GM21717 (cell line): ENCODE measurements around the gene TPCN2.
A peak's percentile ranks its signal among the peaks of the same experiment; 100 is the strongest.
"Not testable (repeated sequence)": the region's sequence is repeated elsewhere in the genome, so short reads cannot be mapped to it uniquely, and the experiment has no call there.

Source experiments
- ATAC-seq: cut with Tn5 transposase; IDR thresholded peaks from one replicate; pipeline ENCODE4 v1.9.1; 2021; ENCODE audit warnings: mild to moderate bottlenecking, moderate library complexity; ENCODE audit not compliant: unreplicated experiment

TPCN2 gene

GRCh38 chr11:69048694-69049489, at the start of gene TPCN2:
Gene TPCN2, plus strand, starts transcription at chr11:69048932. Its CDS starts 66 bp downstream, at chr11:69048998.
- peak; percentile 75 for ATAC-seq

DNA sequence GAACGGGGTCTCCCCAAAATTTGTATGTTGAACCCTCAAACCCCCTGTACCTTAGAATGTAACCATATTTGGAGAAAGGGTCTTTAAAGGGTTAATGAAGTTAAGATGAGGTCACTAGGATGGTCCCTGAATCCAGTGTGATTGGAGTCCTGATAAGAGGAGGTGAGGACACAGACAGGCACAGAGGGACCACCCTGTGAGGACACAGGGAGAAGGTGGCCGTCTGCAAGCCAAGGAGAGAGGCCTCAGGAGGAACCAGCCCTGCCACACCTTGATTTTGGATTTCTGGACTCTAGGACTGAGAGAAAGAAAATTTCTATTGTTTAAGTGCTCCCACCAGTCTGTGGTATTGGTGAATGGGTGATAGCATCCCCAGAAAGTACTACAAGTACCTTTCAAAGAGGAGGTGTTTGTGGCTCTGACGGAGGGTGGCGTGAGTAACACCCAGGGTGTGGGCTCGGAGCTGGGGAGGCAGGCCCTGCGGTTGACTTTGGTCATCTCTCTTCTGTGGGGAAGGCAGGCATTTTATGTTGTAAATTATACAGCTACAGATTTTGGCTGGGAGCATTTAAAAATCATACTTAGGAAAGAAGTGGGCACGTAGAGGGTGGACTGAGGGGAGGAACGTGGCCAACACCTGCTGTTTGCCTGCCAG, 49.5 kb upstream of the TPCN2 start:
- no peak for ATAC-seq

- not testable (repeated sequence) for ATAC-seq
Measured at GRCh38 chr11:68999748-69000355, 48.9 kb upstream of the TPCN2 start.

GRCh38 chr11:69000391-69000790, 48.3 kb upstream of the TPCN2 start:
- ATAC-seq, result no peak

DNA sequence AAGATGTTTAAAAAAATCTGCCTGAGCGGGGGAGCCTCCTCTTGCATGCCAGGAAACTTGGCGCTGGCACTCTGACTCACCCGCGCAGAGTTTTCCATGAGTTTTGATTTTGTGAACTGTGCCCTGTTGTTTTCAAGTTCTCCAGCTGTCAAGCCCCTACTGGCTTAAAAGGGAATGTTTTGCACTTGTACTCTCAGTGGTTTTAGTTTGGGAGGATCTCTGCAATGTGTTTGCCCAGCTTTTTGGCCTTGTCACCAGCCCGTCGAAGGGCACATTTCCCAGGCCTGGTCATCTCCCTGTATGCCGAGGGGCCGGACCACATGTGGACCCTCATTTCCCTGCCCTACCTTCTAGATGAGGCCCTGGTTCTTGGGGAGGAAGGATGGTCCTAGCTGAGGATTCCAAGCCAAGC, 47.9 kb upstream of the TPCN2 start:
- ATAC-seq, result no peak

DNA sequence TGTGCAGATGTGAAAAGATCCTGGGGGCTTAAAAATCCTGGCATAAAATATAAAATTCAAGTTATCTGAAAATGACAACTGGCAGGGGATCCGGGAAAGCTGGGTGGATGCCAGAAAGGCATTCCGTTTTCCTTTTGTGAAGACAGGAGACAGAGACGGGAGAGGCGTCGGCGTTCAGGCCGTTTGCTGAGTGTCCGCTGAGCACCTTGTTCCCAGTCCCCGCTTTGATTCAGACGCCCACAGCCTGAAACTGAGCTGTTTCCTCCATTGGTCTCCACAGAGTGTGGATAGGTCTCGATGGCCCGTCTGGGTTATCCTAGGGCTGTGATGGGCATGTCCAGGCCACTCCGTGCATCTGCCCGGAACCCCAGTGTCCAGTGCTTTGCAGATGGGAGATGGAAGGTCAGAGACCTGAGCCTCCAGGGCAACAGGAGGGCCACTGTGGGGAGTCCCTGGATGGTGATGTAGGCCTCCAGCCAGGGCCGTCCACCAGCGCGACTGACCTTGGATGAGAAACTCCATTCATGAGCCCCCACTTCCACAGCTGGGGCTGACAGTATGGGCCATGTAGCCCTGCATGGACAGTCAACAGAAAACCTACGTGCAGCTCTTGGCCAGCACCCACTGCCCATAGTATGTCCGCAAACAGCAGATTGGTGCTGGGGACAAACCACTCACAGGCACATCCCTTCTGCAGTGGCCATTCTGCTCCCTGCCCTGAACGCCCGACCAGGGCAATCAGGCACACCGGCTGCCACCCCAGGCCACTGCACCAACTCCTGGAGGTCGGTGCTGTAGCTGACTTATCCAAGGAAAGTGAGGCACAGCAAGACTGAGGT, 47.3 kb upstream of the TPCN2 start:
- no peak for ATAC-seq

- no peak for ATAC-seq
Measured at GRCh38 chr11:69002110-69002569, 46.6 kb upstream of the TPCN2 start.

GRCh38 chr11:69002570-69003231, 46.0 kb upstream of the TPCN2 start:
- ATAC-seq, result no peak

GRCh38 chr11:69003301-69003865, 45.3 kb upstream of the TPCN2 start:
- no peak for ATAC-seq

DNA sequence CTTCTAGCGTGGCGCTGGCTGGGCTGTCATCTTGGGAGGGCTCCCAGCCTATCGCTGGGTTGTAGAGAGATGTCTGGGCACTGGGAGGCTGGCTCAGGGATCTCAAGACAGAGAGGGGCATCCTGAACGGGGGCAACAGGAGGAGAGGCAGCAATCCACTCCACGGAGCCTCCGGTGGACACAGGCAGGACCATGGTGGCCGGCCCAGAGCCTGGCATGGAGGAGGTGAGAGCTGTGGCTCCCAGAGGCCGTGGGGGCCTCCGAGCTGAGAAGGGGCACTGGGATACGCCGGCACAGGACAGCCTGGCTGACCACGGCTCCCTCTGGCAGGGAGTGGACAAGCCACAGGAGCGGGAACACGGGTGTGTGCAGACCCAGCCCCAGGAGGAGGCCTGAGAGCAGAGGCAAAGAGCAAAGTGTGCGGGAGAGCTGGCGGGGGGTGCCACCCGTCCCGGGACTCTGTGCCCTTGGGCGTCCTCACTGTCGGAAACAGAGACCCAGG, 44.8 kb upstream of the TPCN2 start:
- ATAC-seq, result no peak

DNA sequence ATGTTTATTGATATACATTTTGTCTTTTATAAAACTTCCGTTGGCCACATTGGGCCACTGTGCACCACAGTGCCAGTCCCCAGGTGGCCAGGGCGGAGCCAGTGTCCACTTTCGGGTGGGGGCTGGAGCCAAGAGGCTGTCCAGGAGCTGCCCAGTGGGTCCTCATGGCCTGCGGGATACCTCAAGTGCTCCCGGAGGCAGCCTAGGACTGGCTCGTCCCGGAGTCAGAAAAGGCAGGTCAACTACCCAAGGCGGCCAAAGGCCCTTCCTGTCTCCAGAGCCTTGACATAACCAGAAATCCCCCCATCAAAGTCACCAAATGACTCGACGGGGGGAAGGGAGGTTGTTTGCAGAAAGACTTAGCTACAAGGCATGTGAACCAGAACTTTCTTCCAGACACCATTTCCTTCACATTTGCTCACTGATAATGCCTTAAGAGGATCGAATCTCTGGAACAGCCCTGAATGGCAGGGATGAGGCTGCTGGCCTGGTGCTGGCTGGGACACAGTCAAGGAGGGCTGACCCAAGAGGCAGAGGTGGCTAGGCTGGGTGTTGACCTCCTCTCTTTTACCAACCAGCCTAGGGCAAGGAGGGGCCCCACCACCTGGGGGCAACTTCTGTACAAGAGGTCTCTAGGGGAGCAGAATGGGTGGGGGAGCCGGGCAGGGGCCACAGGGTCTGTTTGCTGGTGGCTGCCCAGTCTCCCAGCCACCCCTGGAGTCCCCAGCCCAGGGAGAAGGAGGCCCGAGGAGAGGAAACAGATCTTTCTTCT, 44.1 kb upstream of the TPCN2 start:
- ATAC-seq, result no peak

- ATAC-seq, result no peak
Measured at GRCh38 chr11:69005183-69005630, 43.5 kb upstream of the TPCN2 start.

DNA sequence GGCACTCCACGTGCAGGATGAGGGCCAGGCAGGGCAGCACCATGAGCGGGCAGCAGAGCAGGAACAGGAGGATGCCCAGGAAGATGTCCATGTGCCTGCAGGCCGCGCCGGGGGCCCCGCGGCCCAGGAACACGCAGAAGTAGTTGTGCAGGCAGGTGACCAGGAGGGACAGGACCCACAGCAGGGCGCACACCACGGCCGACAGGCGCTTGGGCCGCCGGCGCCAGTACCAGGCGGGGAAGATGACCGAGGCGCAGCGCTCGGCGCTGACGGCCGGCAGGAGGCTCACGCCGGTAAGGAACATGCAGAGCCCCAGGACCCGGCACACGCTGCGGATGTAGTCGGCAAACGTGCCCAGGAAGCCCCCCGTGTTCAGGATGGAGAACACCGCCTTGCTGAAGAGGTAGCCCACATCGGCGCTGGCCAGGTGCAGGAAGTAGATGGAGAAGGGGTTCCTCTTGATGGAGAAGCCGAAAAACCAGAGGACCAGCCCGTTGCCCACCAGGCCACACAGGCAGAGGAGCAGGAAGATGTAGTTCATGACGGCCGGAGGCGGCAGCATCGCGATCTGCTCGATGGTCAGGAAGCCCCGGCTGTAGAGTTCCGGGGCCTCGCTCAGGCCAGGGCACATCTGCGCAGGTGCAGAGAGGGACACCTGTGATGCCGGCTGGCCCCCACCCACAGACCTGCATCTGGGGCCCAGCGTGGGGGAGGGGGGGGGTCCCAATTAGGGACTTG, 42.9 kb upstream of the TPCN2 start:
- no peak for ATAC-seq

GRCh38 chr11:69006816-69007215, 41.9 kb upstream of the TPCN2 start:
- ATAC-seq, result no peak

- no peak for ATAC-seq
Measured at GRCh38 chr11:69007975-69008381, 40.8 kb upstream of the TPCN2 start.

GRCh38 chr11:69008737-69009440, 39.8 kb upstream of the TPCN2 start:
- ATAC-seq, result no peak

GRCh38 chr11:69009441-69010211, 39.1 kb upstream of the TPCN2 start:
- ATAC-seq, result no peak
